Natural killer cell (primary cell): ENCODE data around the gene ACAD8. TPM values are rescaled to one million over a fixed set of nuclear protein-coding genes. Genes with fewer than 3 reads are reported as not detected.

ENCODE experiments used
- ATAC-seq, 3 donors: fragments of 150-1000 bp in 2 of 3; fragments of 200-7000 bp in 1 of 3; cut with Tn5 transposase; 1 replicate in 1 of 3; 2 replicates in 2 of 3; pipeline ENCODE4 v1.10.0; 2021; ENCODE audit warnings: mild to moderate bottlenecking in 2 of 3, moderate library complexity in 2 of 3
- DNase-seq, 2 donors: peaks; one replicate each; pipeline versions ENCODE4 v3.0.0 to v3.0.0-alpha.2; 2013 to 2021; ENCODE audit warnings: mixed read lengths in 1 of 2
- H3K27ac ChIP-seq: one replicate; pipeline ENCODE4 v1.5.1; 2013; ENCODE audit warnings: mild to moderate bottlenecking, low read length
- H3K27me3 ChIP-seq: one replicate; pipeline ENCODE4 v1.6.1; 2013; ENCODE audit warnings: low read length; ENCODE audit not compliant: control insufficient read depth, insufficient read depth
- H3K36me3 ChIP-seq: one replicate; pipeline ENCODE4 v1.6.1; 2013; ENCODE audit warnings: low read length; ENCODE audit not compliant: control insufficient read depth, insufficient read depth
- H3K4me1 ChIP-seq: one replicate; pipeline ENCODE4 v1.6.1; 2013; ENCODE audit warnings: low read length; ENCODE audit not compliant: control insufficient read depth, insufficient read depth
- H3K4me3 ChIP-seq: one replicate; pipeline ENCODE4 v1.5.1; 2013; ENCODE audit warnings: low read length
- H3K9me3 ChIP-seq: one replicate; pipeline ENCODE4 v1.6.1; 2013; ENCODE audit warnings: low read length; ENCODE audit not compliant: control insufficient read depth, insufficient read depth
- H3K27ac Mint-ChIP-seq, 2 donors: one replicate each; pipeline ENCODE4 v1.8.0; 2022; ENCODE audit warnings: mild to moderate bottlenecking in 2 of 2, mixed read lengths in 2 of 2, moderate library complexity in 1 of 2
- H3K27me3 Mint-ChIP-seq, 2 donors: one replicate each; pipeline ENCODE4 v1.8.0; 2022; ENCODE audit warnings: low read depth in 2 of 2, mixed read lengths in 2 of 2
- H3K36me3 Mint-ChIP-seq: one replicate; pipeline ENCODE4 v1.8.0; 2022; ENCODE audit warnings: mixed read lengths
- H3K4me1 Mint-ChIP-seq, 2 donors: one replicate each; pipeline ENCODE4 v1.8.0; 2022; ENCODE audit warnings: mixed read lengths in 2 of 2
- H3K4me3 Mint-ChIP-seq: one replicate; pipeline ENCODE4 v1.8.0; 2022; ENCODE audit warnings: mild to moderate bottlenecking, moderate library complexity, mixed read lengths
- H3K9me3 Mint-ChIP-seq, 2 donors: one replicate each; pipeline ENCODE4 v1.8.0; 2022; ENCODE audit warnings: mixed read lengths in 2 of 2
- CTCF ChIP-seq: fragments of 200-600 bp; IDR thresholded peaks from one replicate; pipeline ENCODE4 v1.8.0; 2022; ENCODE audit warnings: antibody characterized with exemption
- WGBS: methylation state at CpG from one replicate; pipeline ENCODE4 v1.1.7; 2013; ENCODE audit warnings: missing lambda C conversion rate; ENCODE audit not compliant: insufficient coverage; 5-methylcytosine and 5-hydroxymethylcytosine counted together
- intact Hi-C: fragments of 100-400 bp; cut with micrococcal nuclease; formaldehyde crosslinking; loops from one replicate; pipeline ENCODE4 v1.14.2; 2022
- total RNA-seq, 4 donors: library from RNA; stranded (reverse); fragments of 120-200 nt in 1 of 4; gene quantifications; one replicate each; pipeline versions ENCODE4 v1.2.3 to v1.2.4, GENCODE V29; 2013 to 2022

The ACAD8 gene
- total RNA-seq, 3 donors from 2014 or later (not counting 1 experiment from before 2014, with no cell fraction given): 24.3 to 42.5 (median 39.3) TPM

- no peak overlapping the region for H3K27ac Mint-ChIP-seq
- no peaks in the 10 kb centered on the region for H3K27me3 ChIP-seq
- WGBS: 90% methylated on average over 12 of the region's 16 CpGs
- H3K9me3 ChIP-seq: no peaks in the 10 kb centered on the region
- intact Hi-C loops: loop anchor here (1.0 kb wide), 2 partner anchors 37 to 46 kb away; partner anchors contain the start of genes ACAD8 and THYN1
- H3K4me1 Mint-ChIP-seq: no peaks in the 10 kb centered on the region
- peaks cover 30% of the 10 kb centered on the region for H3K36me3 Mint-ChIP-seq
- DNase-seq (peak; percentile 60 to 78), ATAC-seq (peak in 1 of 3 donors; percentile 29)
- no peaks in the 10 kb centered on the region for H3K4me1 ChIP-seq
- peak; percentile 82 for TF ChIP-seq CTCF
- H3K36me3 ChIP-seq: peaks cover 51% of the 10 kb centered on the region
- no peak overlapping the region for H3K4me3 Mint-ChIP-seq
- H3K9me3 Mint-ChIP-seq: no peaks in the 10 kb centered on the region
- H3K27ac ChIP-seq: no peak overlapping the region
- H3K27me3 Mint-ChIP-seq: no peaks in the 10 kb centered on the region
- H3K4me3 ChIP-seq: no peak overlapping the region
These were observed 45.7 kb upstream of the ACAD8 start for GRCh38 chr11:134207538-134208239.

GRCh38 chr11:134215836-134216235 lies 37.5 kb upstream of the ACAD8 start:
- Histone ChIP-seq H3K27ac (no peak overlapping the region), H3K4me1 (no peaks in the 10 kb centered on the region), H3K9me3 (no peaks in the 10 kb centered on the region), H3K27me3 (no peaks in the 10 kb centered on the region), H3K4me3 (no peak overlapping the region), H3K36me3 (peaks cover 29% of the 10 kb centered on the region)
- intact Hi-C loops: no loop called here
- DNase-seq (no peak), ATAC-seq (no peak)
- Mint-ChIP-seq H3K27ac (no peak overlapping the region), H3K36me3 (no peaks in the 10 kb centered on the region), H3K9me3 (no peaks in the 10 kb centered on the region), H3K27me3 (no peaks in the 10 kb centered on the region), H3K4me1 (no peaks in the 10 kb centered on the region), H3K4me3 (no peak overlapping the region)
- WGBS: 95% methylated on average over 7 of the region's 7 CpGs
- TF ChIP-seq CTCF: no peak

- no peak for DNase-seq
- intact Hi-C loops: no loop called here
- Histone ChIP-seq H3K4me3 (no peak overlapping the region), H3K36me3 (peaks cover 29% of the 10 kb centered on the region), H3K27me3 (no peaks in the 10 kb centered on the region), H3K9me3 (no peaks in the 10 kb centered on the region), H3K27ac (no peak overlapping the region), H3K4me1 (no peaks in the 10 kb centered on the region)
- ATAC-seq: no peak
- no peaks in the 10 kb centered on the region for H3K27me3 Mint-ChIP-seq
- 97% methylated on average over 3 of the region's 3 CpGs for WGBS
- H3K36me3 Mint-ChIP-seq: no peaks in the 10 kb centered on the region
- no peak overlapping the region for H3K4me3 Mint-ChIP-seq
- H3K27ac Mint-ChIP-seq: no peak overlapping the region
- peaks cover 0 to under 1% of the 10 kb centered on the region in 2 donors for H3K4me1 Mint-ChIP-seq
- TF ChIP-seq CTCF: no peak
- no peaks in the 10 kb centered on the region for H3K9me3 Mint-ChIP-seq
These were observed 36.6 kb upstream of the ACAD8 start for GRCh38 chr11:134216816-134217215.

GRCh38 chr11:134223121-134223520 lies 30.2 kb upstream of the ACAD8 start:
- Histone ChIP-seq H3K27me3 (no peaks in the 10 kb centered on the region), H3K4me1 (peaks cover 28% of the 10 kb centered on the region), H3K36me3 (peaks cover 15% of the 10 kb centered on the region), H3K27ac (no peak overlapping the region), H3K9me3 (no peaks in the 10 kb centered on the region), H3K4me3 (peak overlapping the region; percentile 59)
- peak overlapping the region; percentile 91 for H3K4me3 Mint-ChIP-seq
- 14% methylated on average over 5 of the region's 5 CpGs for WGBS
- no peak for DNase-seq
- peaks cover 54 to 55% of the 10 kb centered on the region in 2 donors for H3K4me1 Mint-ChIP-seq
- peak overlapping the region; percentile 96 to 97 for H3K27ac Mint-ChIP-seq
- no peaks in the 10 kb centered on the region for H3K27me3 Mint-ChIP-seq
- intact Hi-C loops: loop anchor here (10.0 kb wide), 1 partner anchor 362 kb away; no protein-coding TSS in a partner anchor
- H3K36me3 Mint-ChIP-seq: no peaks in the 10 kb centered on the region
- no peak for TF ChIP-seq CTCF
- H3K9me3 Mint-ChIP-seq: no peaks in the 10 kb centered on the region
- ATAC-seq: no peak
